NCI-H2227 (cell line): ENCODE data around the gene SLC4A8.

Source experiments
- DNase-seq: peaks from one replicate; lab custom pipeline; 2025; ENCODE audit not compliant: unreplicated experiment; lab: John Stamatoyannopoulos, UW

SLC4A8 gene

GRCh38 chr12:51395283-51396230, 29.1 kb upstream of the SLC4A8 start:
- no peak for DNase-seq

DNA sequence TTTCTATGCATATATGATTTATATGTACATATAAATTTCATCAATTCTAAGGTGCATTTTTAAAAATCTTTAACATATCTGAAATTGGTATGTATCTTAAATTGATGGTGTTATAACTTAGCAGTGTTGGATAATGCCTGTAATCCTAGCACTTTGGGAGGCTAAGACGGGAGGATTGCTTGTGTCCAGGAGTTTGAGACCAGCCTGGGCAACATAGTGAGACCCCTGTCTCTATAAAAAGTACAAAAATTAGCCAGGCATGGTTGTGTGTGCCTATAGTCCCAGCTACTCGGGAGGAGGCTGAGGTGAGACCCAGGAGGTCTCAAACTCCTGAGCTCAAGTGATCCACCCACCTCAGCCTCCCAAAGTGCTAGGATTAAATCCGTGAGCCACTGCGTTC, 27.0 kb upstream of the SLC4A8 start:
- no peak for DNase-seq

GRCh38 chr12:51399891-51400290, 24.7 kb upstream of the SLC4A8 start:
- DNase-seq = no peak

DNA sequence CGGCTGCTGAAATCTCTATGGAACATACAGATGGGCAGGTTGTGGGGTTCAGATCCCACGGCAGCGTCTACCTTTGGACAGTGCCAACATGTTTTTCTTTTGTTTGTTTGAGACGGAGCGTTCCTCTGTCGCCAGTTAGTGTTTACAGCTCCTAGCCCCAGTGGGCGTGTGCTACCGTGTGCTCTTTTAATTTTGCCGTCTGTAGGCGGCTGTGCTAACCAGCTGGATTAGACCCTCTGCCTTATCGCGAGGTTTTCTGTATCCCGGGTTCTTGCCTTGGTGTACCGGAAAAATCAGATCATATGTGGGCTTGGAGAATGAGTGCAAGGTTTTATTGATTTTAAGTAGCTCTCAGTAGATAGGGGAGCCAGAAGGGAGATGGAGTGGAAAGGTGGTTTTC, 23.6 kb upstream of the SLC4A8 start:
- no peak for DNase-seq

DNA sequence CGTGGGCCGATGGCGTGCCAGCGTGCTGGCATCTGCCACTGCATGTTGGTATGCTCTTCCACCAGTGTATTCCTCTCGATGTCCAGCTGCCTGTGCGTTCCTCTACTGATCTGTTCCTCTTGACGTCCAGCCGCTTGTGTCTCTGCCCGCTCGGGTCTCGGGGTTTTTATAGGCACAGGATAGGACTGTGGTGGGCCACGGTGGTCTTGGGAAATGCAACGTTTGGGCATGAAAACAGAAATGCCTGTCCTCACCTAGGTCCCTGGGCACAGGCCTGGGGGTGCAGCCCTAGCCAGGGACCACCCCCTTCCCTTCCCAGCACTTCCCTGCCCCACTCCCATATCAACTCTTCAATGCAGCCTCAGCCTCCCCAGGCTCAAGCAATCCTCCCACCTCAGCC, 23.1 kb upstream of the SLC4A8 start:
- no peak for DNase-seq

GRCh38 chr12:51401900-51402299, 22.7 kb upstream of the SLC4A8 start:
- DNase-seq = no peak

- DNase-seq = no peak
Observed at GRCh38 chr12:51403159-51403558, 21.5 kb upstream of the SLC4A8 start.

DNA sequence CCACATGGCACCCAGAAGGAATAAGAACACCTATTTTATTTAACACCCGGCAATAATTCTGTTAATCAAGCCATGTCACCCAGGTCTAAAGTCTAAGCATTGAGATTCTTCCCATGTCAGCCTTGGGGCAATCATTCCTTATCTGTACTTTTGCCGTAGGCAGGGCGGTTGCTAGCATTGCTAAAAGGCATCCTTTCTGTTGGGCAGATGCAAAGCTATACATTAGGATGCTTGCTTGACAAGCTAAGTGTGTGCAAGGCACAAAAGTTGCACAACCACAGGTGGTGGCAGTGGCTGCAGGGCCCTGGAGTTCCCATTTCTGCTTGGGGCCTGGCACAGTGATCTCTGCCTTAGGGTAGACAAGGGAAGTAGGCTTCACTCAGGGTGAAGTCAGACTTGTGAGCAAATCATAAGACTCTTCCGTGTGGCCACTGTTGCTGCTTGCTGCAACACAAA, 20.9 kb upstream of the SLC4A8 start:
- DNase-seq = no peak

DNA sequence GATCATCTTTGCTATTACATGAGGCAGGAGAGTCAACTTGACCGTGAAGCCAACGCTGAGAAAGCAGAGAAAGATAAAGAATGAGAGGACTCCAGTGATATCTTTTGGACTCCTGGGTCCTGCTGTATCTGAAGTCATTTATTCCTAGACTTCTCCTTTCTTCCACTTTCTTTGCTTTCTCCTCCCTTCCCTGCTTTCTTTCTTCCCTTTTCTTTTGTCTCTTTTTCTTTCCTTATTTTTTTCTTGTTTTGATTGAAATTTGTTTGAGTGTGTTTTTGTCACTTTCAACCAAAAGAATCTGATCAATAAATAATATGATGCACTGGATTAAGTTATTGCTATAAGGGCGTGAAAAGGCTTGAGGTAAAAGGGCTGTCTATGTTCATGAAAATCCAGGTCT, 20.0 kb upstream of the SLC4A8 start:
- DNase-seq = no peak

DNA sequence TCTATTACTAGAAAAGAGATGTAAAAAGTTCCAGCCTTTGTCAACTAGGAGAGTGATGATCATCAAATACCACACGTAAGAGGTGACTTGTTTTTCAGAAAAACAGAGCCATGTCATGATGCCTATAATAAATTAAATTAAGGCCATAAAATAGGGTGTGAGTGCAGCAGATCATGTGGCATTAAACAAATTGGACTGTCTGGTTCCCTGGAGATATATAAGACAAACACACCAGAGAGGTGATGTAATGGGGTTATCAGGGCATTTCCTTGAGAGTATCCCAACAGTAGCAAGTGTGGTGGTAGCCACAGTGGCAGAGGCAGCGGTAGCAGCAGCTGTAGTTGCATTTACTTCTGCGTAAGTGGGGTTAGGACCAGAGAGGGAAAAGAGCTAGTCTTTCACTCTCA, 18.8 kb upstream of the SLC4A8 start:
- DNase-seq = no peak

- no peak for DNase-seq
Observed at GRCh38 chr12:51406290-51406689, 18.3 kb upstream of the SLC4A8 start.

DNA sequence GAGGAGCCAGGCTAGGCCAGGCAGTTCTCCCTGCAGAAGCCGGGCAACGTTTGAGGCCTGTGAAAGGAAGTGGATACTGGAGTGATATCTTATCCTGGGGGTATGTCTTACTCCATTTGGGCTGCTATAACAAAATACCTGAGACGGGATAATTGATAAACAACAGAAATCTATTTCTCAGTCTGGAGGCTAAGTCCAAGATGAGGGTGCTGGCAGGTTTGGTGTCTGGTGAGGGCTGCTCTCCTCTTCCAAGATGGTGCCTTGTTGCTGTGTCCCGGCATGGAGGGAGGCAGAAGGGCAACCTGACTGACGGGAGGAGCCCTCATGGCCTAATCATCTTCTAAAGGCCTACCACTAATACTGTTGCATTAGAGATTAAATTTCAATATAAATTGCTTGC, 17.8 kb upstream of the SLC4A8 start:
- no peak for DNase-seq

GRCh38 chr12:51407604-51408003, 17.0 kb upstream of the SLC4A8 start:
- no peak for DNase-seq

- DNase-seq = no peak
Observed at GRCh38 chr12:51409846-51410245, 14.8 kb upstream of the SLC4A8 start.

DNA sequence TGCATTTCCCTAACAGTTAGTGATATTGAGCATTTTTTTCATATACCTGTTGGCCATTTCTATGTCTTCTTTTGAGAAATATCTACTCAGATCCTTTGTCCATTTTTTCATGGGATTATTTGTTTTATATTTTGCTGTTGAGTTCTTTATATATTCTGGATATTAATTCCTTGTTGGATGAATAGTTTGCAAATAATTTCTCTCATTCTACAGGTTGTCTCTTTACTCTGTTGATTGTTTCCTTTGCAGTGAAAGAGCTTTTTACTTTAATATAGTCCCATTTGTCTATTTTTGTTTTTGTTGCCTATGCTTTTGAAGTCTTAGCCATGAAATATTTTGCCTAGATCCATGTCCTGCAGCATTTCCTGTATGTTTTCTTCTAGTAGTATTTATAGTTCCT, 11.5 kb upstream of the SLC4A8 start:
- DNase-seq = no peak

- no peak for DNase-seq
Observed at GRCh38 chr12:51413791-51414190, 10.8 kb upstream of the SLC4A8 start.

DNA sequence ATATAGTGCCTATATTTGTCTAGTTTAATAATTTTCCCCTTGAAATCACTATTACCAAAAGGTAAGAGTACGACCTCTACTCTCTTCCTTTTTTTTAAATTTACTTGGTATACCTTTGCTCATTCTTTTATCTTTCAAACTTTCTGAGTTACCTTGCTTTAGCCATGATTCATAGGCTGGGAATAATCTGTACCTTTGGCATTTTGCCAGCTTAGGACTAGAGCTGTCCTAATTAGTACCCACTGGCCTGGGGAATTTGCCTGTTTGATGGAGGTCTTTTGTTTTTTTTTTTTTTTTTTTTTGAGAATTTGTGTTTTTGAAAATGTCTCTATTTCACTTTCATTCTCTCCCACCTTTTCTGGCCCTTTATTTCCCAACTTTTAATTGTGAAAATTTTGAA, 8.7 kb upstream of the SLC4A8 start:
- peak; percentile 6 for DNase-seq

DNA sequence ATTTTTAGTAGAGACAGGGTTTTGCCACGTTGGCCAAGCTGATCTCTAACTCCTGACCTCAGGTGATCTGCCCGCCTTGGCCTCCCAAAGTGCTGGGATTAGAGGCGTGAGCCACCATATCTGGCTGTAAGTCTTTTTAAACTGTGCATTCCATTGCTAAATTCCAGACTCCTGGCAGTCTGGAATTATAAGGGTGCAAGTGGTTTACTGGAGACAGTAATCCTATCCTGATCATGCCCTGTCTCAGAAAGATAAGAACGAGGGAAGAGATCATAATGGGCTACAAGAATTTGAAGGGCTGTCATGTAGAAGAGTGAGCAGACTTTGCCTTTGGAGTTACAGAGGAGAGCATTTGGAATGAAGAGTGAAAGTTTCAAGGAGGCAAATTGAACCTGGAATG, 6.8 kb upstream of the SLC4A8 start:
- no peak for DNase-seq

DNA sequence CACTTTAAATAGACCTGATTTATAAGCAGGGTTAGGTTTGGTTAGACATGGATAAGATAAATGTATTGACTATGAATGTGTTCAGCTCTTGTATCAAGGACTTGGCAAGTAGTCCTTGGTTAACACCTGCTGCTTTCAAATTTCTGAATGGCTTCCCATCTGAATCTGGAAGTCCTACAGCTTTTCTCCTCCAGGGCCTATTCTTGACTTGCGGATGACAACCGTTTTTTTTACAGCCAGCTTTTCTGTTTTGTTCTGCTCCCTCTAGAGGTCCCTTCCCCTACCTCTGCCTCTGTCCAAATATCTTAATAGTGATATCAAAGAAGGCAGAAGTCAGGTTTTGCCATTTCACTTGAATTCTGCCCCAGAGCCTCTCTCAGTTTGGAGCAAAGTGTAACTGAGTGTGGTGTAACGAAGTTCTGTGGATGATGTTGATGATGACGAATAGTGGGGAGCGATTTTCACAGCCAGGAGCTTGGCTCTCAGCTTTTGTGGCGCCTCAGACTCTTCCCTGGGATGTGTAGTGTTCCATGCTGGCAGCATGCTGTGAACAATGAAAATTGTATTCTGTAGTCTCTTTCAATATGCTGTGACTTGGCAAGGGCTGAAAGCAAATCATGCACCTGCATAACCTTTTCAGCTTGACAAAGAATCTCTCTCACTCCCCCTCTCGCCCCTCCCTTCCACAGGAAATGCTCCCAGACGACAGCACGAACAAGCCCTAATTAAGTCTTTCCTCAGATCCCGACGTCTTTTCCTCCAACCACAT, 5.0 kb upstream of the SLC4A8 start:
- DNase-seq = peak; percentile 61

- peak; percentile 65 for DNase-seq
Observed at GRCh38 chr12:51421266-51421884, 3.3 kb upstream of the SLC4A8 start.

- peak; percentile 41 for DNase-seq
Observed at GRCh38 chr12:51424094-51424661, 453 bp upstream of the SLC4A8 start.
